ENCODE results near the gene PCDHGA4. TPM values are rescaled to one million over a fixed set of nuclear protein-coding genes. Genes with fewer than 3 reads are reported as not detected.
A peak's percentile ranks its signal among the peaks of the same experiment; 100 is the strongest.
"Not testable (repeated sequence)": the region's sequence is repeated elsewhere in the genome, so short reads cannot be mapped to it uniquely, and the experiment has no call there.

The PCDHGA4 gene
- total RNA-seq, 2 donors from 2014 or later: 0.86 to 5.0 TPM

DNA sequence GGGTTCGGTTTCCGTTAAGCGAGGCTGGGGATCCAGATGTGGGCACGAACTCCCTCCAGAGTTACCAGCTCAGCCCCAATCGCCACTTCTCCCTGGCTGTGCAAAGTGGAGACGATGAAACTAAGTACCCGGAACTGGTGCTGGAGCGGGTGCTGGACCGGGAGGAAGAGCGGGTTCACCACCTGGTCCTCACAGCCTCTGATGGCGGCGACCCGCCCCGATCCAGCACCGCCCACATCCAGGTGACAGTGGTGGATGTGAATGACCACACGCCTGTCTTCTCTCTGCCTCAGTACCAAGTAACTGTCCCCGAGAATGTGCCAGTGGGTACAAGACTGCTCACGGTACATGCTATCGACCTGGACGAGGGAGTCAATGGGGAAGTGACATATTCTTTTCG, 28.5 kb downstream of the PCDHGA4 start:
- Histone ChIP-seq H3K9me3 (ENCODE audit: control insufficient read depth, low read length) (peaks cover 36% of the 10 kb centered on the region), H3K4me3 (ENCODE audit: low read length) (no peak overlapping the region), H3K27me3 (ENCODE audit: control insufficient read depth, insufficient read depth, low read length, poor library complexity, severe bottlenecking) (no peaks in the 10 kb centered on the region), H3K27ac (ENCODE audit: low read depth, low read length) (no peak overlapping the region), H3K4me1 (ENCODE audit: control insufficient read depth, insufficient read depth, low read length) (no peaks in the 10 kb centered on the region), H3K9ac (ENCODE audit: extremely low read depth, low read length, poor library complexity, severe bottlenecking) (no peak overlapping the region), H3K36me3 (ENCODE audit: control insufficient read depth, insufficient read depth, low read length) (no peaks in the 10 kb centered on the region)
- Mint-ChIP-seq H3K9me3 (peaks cover 46% of the 10 kb centered on the region), H3K27me3 (ENCODE audit: insufficient read depth) (peaks cover 3% of the 10 kb centered on the region), H3K27ac (no peak overlapping the region), H3K36me3 (ENCODE audit: low read depth) (peaks cover 26% of the 10 kb centered on the region), H3K4me1 (no peaks in the 10 kb centered on the region), H3K4me3 (no peak overlapping the region)
- no peak for DNase-seq
- TF ChIP-seq, protein P1, sequence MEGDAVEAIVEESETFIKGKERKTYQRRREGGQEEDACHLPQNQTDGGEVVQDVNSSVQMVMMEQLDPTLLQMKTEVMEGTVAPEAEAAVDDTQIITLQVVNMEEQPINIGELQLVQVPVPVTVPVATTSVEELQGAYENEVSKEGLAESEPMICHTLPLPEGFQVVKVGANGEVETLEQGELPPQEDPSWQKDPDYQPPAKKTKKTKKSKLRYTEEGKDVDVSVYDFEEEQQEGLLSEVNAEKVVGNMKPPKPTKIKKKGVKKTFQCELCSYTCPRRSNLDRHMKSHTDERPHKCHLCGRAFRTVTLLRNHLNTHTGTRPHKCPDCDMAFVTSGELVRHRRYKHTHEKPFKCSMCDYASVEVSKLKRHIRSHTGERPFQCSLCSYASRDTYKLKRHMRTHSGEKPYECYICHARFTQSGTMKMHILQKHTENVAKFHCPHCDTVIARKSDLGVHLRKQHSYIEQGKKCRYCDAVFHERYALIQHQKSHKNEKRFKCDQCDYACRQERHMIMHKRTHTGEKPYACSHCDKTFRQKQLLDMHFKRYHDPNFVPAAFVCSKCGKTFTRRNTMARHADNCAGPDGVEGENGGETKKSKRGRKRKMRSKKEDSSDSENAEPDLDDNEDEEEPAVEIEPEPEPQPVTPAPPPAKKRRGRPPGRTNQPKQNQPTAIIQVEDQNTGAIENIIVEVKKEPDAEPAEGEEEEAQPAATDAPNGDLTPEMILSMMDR (conservative IDR thresholded peaks at IDR 0.05): no peak
- 92 to 96% methylated on average over 17 to 21 of the region's 21 CpGs for WGBS, 2 experiments (ENCODE audit: insufficient coverage in 1 of 2, insufficient read length in 1 of 2)

DNA sequence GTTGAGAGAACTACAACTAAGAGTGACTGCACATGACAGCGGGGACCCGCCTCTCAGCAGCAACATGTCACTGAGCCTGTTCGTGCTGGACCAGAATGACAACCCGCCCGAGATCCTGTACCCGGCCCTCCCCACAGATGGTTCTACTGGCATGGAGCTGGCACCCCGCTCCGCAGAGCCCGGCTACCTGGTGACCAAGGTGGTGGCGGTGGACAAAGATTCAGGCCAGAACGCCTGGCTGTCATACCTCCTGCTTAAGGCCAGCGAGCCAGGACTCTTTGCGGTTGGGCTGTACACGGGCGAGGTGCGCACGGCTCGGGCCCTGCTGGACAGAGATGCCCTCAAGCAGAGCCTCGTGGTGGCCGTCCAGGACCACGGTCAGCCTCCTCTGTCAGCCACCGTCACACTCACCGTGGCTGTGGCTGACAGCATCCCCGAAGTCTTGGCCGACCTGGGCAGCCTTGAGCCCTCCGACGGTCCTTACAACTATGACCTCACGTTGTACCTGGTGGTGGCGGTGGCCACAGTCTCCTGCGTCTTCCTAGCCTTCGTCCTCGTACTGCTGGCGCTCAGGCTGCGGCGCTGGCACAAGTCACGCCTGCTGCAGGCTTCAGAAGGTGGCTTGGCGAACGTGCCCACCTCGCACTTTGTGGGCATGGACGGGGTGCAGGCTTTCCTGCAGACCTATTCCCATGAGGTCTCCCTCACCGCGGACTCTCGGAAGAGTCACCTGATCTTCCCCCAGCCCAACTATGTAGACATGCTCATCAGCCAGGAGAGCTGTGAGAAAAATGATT, 29.8 kb downstream of the PCDHGA4 start:
- no peak for DNase-seq
- peaks cover 35% of the 10 kb centered on the region for H3K36me3 Mint-ChIP-seq (ENCODE audit: low read depth)
- WGBS, 2 experiments (ENCODE audit: insufficient coverage in 1 of 2, insufficient read length in 1 of 2): 92 to 94% methylated on average over 36 to 43 of the region's 43 CpGs
- peaks cover 59% of the 10 kb centered on the region for H3K9me3 Mint-ChIP-seq
- H3K36me3 ChIP-seq (ENCODE audit: control insufficient read depth, insufficient read depth, low read length): no peaks in the 10 kb centered on the region
- no peak overlapping the region for H3K4me3 ChIP-seq (ENCODE audit: low read length)
- peaks cover 11% of the 10 kb centered on the region for H3K27me3 Mint-ChIP-seq (ENCODE audit: insufficient read depth)
- no peak overlapping the region for H3K9ac ChIP-seq (ENCODE audit: extremely low read depth, low read length, poor library complexity, severe bottlenecking)
- H3K9me3 ChIP-seq (ENCODE audit: control insufficient read depth, low read length): peaks cover 44% of the 10 kb centered on the region
- no peaks in the 10 kb centered on the region for H3K4me1 Mint-ChIP-seq
- no peak overlapping the region for H3K27ac Mint-ChIP-seq
- no peak overlapping the region for H3K27ac ChIP-seq (ENCODE audit: low read depth, low read length)
- no peak overlapping the region for H3K4me3 Mint-ChIP-seq
- TF ChIP-seq, protein P1 (conservative IDR thresholded peaks at IDR 0.05): no peak
- no peaks in the 10 kb centered on the region for H3K27me3 ChIP-seq (ENCODE audit: control insufficient read depth, insufficient read depth, low read length, poor library complexity, severe bottlenecking)
- H3K4me1 ChIP-seq (ENCODE audit: control insufficient read depth, insufficient read depth, low read length): no peaks in the 10 kb centered on the region

DNA sequence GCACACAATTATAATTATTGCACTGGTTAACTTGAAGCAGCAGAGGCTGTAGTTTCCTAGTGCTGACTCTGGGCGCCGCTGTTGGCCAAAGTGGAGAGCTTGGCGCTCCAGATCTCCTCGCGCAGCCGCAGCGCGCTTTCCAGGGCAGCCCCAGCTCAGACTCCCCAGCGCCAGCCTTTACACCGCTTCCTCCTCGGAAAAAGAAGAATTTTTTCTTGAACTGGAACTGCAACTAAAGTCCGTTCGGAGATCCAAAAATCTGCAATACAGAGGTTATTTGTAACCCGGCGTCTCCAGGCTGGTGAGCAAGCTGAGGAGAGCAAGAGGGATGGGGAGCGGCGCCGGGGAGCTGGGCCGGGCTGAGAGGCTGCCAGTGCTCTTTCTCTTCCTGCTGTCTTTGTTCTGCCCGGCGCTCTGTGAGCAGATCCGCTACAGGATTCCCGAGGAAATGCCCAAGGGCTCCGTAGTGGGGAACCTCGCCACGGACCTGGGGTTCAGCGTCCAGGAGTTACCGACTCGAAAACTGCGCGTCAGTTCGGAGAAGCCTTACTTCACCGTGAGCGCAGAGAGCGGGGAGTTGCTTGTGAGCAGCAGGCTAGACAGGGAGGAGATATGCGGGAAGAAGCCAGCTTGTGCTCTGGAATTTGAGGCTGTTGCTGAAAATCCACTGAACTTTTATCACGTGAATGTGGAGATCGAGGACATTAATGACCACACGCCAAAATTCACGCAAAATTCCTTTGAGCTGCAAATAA, 32.9 kb downstream of the PCDHGA4 start, which contains the start of gene PCDHGB4:
Gene PCDHGB4 (plus strand): TSS at position 142 of the 755 bp plus-strand sequence. CDS start 187 bp downstream, at position 329.
- H3K27me3 ChIP-seq (ENCODE audit: control insufficient read depth, insufficient read depth, low read length, poor library complexity, severe bottlenecking); H3K36me3 ChIP-seq (ENCODE audit: control insufficient read depth, insufficient read depth, low read length); H3K9ac ChIP-seq (ENCODE audit: extremely low read depth, low read length, poor library complexity, severe bottlenecking); H3K4me1 ChIP-seq (ENCODE audit: control insufficient read depth, insufficient read depth, low read length); H3K27ac ChIP-seq (ENCODE audit: low read depth, low read length); H3K4me1 Mint-ChIP-seq: not testable (repeated sequence)
- H3K36me3 Mint-ChIP-seq (ENCODE audit: low read depth): peaks cover 51% of the 10 kb centered on the region
- peaks cover 11% of the 10 kb centered on the region for H3K27me3 Mint-ChIP-seq (ENCODE audit: insufficient read depth)
- Histone ChIP-seq H3K4me3 (ENCODE audit: low read length) (peak within 1 kb of the TSS; percentile 35), H3K9me3 (ENCODE audit: control insufficient read depth, low read length) (peaks cover 68% of the 10 kb centered on the region)
- peak within 1 kb of the TSS; percentile 77 for H3K4me3 Mint-ChIP-seq
- H3K27ac Mint-ChIP-seq: peak within 1 kb of the TSS; percentile 64
- peaks cover 76% of the 10 kb centered on the region for H3K9me3 Mint-ChIP-seq
- 73% methylated on average over 5 to 18 of the region's 40 CpGs for WGBS, 2 experiments (ENCODE audit: insufficient coverage in 1 of 2, insufficient read length in 1 of 2)
- TF ChIP-seq, protein P1 (conservative IDR thresholded peaks at IDR 0.05): peak; percentile 86
- DNase-seq: peak; percentile 88

All from endodermal cell (in vitro differentiated cells).